Central memory CD8-positive, alpha-beta T cell (primary cell): ENCODE results near the gene KDM4D.

ENCODE experiments used
- ATAC-seq: fragments of 150-1000 bp; cut with Tn5 transposase; replicated peaks from 2 replicates; pipeline ENCODE4 v1.10.0; 2022; ENCODE audit warnings: mild to moderate bottlenecking, moderate FRiP score, moderate number of reproducible peaks; ENCODE audit not compliant: poor library complexity, severe bottlenecking; ENCODE audit errors: extremely low read depth
- DNase-seq, 2 donors: peaks; one replicate each; pipeline ENCODE4 v3.0.0; 2021; ENCODE audit warnings: low spot score in 2 of 2
- H3K27ac Mint-ChIP-seq: one replicate; pipeline ENCODE4 v1.8.0; 2022; ENCODE audit warnings: low read depth, mild to moderate bottlenecking, moderate library complexity, mixed read lengths
- H3K27me3 Mint-ChIP-seq: one replicate; pipeline ENCODE4 v1.8.0; 2022; ENCODE audit warnings: mixed read lengths
- H3K36me3 Mint-ChIP-seq: one replicate; pipeline ENCODE4 v1.8.0; 2022; ENCODE audit warnings: mild to moderate bottlenecking, moderate library complexity, mixed read lengths; ENCODE audit not compliant: insufficient read depth
- H3K4me1 Mint-ChIP-seq: one replicate; pipeline ENCODE4 v1.8.0; 2022; ENCODE audit warnings: mixed read lengths
- H3K4me3 Mint-ChIP-seq: one replicate; pipeline ENCODE4 v1.8.0; 2022; ENCODE audit warnings: mild to moderate bottlenecking, moderate library complexity, mixed read lengths
- H3K9me3 Mint-ChIP-seq: one replicate; pipeline ENCODE4 v1.8.0; 2022; ENCODE audit warnings: mixed read lengths

Gene KDM4D

DNA sequence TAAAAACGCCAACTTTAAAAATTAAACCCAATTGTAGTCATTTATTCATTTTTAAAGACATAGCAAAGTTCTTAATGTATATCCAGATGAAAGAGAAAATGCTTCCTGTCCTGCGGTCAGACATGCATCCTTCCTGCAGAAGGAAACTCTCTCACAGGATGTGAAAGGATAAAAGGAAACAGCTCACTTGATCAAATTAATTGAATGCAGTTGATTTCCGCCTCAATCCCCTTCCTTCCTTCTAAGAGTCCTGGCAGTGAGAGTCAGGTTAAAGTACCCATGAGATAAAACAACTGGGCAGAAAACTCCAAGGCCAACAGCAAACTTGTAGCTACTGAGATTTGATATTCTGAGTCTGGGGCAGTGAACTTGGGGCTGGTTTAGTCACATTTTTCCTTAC lies 38.7 kb upstream of the KDM4D start:
- Mint-ChIP-seq H3K27ac (no peak overlapping the region), H3K4me1 (no peaks in the 10 kb centered on the region), H3K4me3 (no peak overlapping the region), H3K9me3 (no peaks in the 10 kb centered on the region), H3K36me3 (no peaks in the 10 kb centered on the region), H3K27me3 (peaks cover 3% of the 10 kb centered on the region)
- no peak for DNase-seq
- ATAC-seq = no peak

DNA sequence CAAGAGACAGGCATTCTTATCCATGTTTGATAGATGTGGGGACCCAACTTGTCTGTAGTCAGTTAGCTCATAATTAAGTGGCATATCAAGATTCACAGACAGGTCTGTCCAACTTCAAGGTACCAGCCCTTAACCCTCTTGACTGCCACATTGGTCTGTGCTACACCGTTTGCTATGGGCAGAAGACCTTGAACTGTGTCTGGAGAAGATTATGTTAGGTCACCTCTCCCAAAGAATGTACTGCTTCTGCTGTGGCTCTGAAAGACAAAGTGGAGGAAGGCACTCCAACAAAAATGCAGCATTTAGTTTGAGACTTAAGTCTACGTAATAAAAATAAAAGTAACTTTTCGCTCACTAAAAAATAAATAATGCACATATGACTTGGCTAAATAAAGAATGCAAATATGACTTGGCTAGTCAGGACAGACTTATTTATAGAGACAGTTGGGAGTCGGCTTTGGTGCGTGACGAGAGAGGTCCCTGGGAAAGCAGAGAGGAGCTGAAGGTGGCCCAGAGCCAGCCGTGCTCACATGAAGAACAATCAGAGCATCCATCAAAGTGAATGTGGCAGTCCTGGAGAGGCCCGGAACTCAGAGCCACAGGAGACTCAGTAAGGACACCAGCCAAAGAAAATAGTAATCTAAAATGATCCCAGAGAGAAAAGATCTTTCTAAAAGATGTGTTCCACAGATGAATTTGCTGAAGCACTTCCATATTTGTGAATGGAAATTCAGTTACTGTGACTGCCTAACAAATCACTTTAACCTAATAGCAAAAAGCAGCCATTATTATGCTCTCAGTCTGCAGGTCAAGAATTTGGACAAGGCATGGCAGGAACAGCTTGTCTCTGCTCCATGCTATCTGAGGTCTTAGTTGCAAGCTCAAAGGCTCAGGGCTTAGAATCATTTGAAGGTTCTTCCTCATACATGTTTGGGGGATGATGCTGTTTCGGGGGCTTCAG lies 35.1 kb upstream of the KDM4D start:
- Mint-ChIP-seq H3K4me3 (no peak overlapping the region), H3K9me3 (no peaks in the 10 kb centered on the region), H3K36me3 (no peaks in the 10 kb centered on the region), H3K4me1 (no peaks in the 10 kb centered on the region), H3K27me3 (peaks cover 14% of the 10 kb centered on the region), H3K27ac (no peak overlapping the region)
- ATAC-seq (no peak), DNase-seq (no peak)

DNA sequence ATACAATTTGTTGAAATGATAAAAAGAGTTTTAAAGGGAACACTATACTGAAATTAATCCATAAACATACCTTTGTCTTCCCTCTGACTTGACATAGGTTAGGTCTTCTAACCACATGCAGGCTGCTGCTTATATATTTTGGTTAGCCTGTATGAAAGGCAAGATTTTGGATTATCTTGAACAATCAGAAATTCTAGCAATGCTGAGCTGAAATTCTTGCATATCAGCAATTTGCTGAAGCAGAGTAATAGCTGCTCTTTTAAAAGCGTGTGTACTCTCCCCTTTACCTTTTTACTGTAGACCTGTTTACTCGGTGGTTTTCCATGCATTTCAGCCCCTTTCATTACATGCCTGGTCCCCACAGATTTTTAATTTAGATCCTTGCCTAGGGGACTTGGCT lies 34.2 kb upstream of the KDM4D start:
- no peaks in the 10 kb centered on the region for H3K36me3 Mint-ChIP-seq
- H3K4me3 Mint-ChIP-seq = no peak overlapping the region
- DNase-seq (no peak), ATAC-seq (no peak)
- H3K4me1 Mint-ChIP-seq = no peaks in the 10 kb centered on the region
- H3K27ac Mint-ChIP-seq = no peak overlapping the region
- H3K27me3 Mint-ChIP-seq = peaks cover 22% of the 10 kb centered on the region
- no peaks in the 10 kb centered on the region for H3K9me3 Mint-ChIP-seq

DNA sequence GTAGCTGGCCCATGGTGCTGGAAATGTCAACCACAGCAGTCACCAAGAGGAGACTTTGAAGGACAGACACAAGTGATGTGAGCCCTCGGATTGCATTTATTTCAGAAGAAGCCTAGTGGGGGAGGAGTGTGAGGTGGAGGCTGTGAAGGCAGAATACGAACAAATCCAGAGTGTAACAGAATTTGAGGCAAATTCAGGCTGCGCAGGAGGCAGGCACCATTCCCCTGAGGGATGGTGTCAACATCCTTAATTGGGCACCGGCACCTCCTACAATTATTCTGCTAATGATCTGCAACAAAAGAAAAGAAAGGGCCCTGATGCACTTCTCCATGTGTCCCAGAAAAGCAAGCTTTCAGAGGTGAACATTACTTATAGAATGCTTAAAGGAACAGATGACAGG lies 32.4 kb upstream of the KDM4D start:
- DNase-seq = no peak
- ATAC-seq = no peak
- Mint-ChIP-seq H3K27me3 (peaks cover 22% of the 10 kb centered on the region), H3K9me3 (no peaks in the 10 kb centered on the region), H3K36me3 (no peaks in the 10 kb centered on the region), H3K4me3 (no peak overlapping the region), H3K27ac (no peak overlapping the region), H3K4me1 (no peaks in the 10 kb centered on the region)

DNA sequence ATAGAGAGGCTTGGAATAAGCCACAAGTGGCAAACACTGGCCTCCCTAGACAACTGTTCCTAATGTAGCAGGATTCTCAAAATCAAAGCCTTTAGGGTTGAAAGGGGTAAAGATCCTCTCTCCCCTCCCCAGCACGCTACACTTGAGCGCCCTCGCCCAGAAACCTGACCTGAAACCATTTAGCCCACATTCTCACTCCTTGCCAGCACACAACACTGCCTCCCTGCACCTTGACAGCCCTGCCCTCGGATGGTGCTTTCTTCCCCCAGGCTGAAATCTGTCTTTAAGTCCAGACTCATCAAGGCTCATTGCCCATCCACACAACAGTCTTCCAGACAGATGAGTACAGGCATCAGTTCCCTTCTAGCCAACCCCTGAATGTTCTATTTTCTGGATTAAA lies 26.7 kb upstream of the KDM4D start:
- ATAC-seq (no peak), DNase-seq (no peak)
- H3K4me1 Mint-ChIP-seq = no peaks in the 10 kb centered on the region
- no peaks in the 10 kb centered on the region for H3K36me3 Mint-ChIP-seq
- no peak overlapping the region for H3K27ac Mint-ChIP-seq
- no peak overlapping the region for H3K4me3 Mint-ChIP-seq
- peaks cover 32% of the 10 kb centered on the region for H3K27me3 Mint-ChIP-seq
- H3K9me3 Mint-ChIP-seq = no peaks in the 10 kb centered on the region

DNA sequence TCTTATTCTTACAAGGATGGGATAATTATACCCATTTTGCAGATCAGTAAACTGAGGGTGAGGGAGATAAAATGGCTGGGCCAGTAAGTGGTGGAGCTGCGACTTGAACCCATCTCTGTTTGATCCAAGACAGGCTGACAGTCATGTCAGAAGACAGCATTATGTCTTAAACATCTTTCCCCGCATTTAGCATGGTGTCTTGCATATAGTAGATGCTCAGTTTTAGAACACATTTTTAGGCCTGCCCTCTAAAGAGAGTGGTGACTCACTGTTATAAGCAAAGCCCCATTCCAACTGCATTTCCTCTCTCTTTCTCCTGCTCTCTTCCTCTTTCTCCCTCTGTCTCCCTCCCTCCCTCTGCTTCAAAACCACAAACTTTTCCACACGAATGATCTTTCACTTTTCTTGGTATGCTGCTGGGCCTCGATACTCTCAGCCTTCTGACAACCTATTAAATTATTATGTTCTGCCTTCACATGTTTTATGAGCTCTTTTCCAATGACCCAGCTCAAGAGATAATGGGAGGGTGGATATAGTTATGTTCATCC lies 25.4 kb upstream of the KDM4D start:
- DNase-seq = no peak
- H3K27ac Mint-ChIP-seq = no peak overlapping the region
- H3K4me3 Mint-ChIP-seq = no peak overlapping the region
- no peak for ATAC-seq
- no peaks in the 10 kb centered on the region for H3K4me1 Mint-ChIP-seq
- no peaks in the 10 kb centered on the region for H3K9me3 Mint-ChIP-seq
- H3K36me3 Mint-ChIP-seq = no peaks in the 10 kb centered on the region
- peaks cover 30% of the 10 kb centered on the region for H3K27me3 Mint-ChIP-seq

DNA sequence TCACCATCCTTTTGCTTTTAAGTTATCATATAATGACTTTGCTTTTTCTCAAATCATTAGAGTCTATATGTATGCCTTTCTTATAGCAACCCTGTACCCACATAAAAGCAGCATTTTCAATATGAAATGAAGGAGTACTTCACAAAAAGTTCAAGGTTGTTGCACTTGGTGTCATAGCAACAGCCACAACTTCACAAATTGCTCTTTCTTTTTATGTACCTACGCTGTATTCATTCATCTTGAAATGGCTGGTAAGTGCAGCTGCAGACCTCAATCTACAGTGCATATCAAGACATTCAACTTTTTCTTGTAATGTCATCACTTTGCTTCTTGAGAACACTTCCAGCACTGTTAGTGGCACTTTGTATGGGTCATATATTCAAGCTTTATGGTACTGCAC lies 18.8 kb upstream of the KDM4D start:
- H3K4me1 Mint-ChIP-seq = no peaks in the 10 kb centered on the region
- ATAC-seq = no peak
- H3K4me3 Mint-ChIP-seq = no peak overlapping the region
- H3K9me3 Mint-ChIP-seq = no peaks in the 10 kb centered on the region
- no peak overlapping the region for H3K27ac Mint-ChIP-seq
- peaks cover 3% of the 10 kb centered on the region for H3K36me3 Mint-ChIP-seq
- peaks cover 5% of the 10 kb centered on the region for H3K27me3 Mint-ChIP-seq
- DNase-seq = no peak

DNA sequence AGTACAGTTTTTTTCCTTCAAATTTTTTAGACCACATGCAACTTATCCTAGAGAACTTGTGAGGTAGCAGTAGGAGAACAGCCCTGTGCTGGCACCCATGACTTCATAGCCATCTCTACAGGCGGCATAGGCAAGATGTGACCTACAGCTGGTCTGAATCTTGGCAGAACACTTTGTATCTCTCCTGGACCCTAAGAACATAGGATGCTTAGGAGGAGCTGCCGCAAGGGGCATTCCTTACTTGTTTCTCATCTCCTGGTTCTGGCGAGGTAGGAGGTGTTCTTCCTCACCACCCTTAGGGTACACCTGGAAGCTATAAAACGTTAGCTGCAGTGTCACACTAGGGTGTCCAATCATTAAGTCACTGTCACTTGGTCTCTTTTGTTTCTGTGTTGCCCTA lies 16.5 kb upstream of the KDM4D start:
- no peak for ATAC-seq
- no peak for DNase-seq
- Mint-ChIP-seq H3K36me3 (peaks cover 14% of the 10 kb centered on the region), H3K27me3 (no peaks in the 10 kb centered on the region), H3K27ac (no peak overlapping the region), H3K9me3 (no peaks in the 10 kb centered on the region), H3K4me3 (no peak overlapping the region), H3K4me1 (no peaks in the 10 kb centered on the region)

DNA sequence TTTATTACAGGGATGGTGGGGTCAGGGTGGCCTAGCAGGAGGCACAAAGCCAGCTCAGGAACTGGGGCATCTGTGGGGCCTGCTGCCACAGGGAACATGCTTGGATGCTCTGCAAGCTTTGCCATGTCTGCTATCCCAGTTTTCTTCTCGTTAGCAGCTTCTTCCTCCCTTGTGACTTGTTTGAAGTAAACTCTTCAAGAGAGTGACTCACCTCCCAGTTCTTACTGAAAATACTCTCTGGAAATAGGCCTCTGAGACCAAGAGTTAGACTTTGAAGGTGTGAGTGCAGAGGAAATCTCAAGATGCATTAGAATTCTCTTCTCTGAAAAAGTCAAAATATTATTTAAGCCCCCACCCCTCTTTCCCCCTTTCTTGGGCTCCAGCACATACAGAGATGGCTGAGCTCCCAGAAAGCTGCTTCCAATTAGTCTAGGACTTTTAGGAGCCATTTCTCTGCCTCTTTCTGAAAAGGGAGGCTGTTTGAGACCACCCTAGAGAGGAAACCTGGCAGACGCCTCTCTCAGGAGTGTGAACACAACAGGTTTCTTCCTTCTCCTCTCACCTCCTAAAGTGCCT lies 15.3 kb upstream of the KDM4D start:
- no peak overlapping the region for H3K4me3 Mint-ChIP-seq
- no peak for DNase-seq
- no peaks in the 10 kb centered on the region for H3K9me3 Mint-ChIP-seq
- peaks cover 21% of the 10 kb centered on the region for H3K36me3 Mint-ChIP-seq
- H3K27ac Mint-ChIP-seq = peak overlapping the region; percentile 57
- no peaks in the 10 kb centered on the region for H3K4me1 Mint-ChIP-seq
- H3K27me3 Mint-ChIP-seq = no peaks in the 10 kb centered on the region
- ATAC-seq = no peak

DNA sequence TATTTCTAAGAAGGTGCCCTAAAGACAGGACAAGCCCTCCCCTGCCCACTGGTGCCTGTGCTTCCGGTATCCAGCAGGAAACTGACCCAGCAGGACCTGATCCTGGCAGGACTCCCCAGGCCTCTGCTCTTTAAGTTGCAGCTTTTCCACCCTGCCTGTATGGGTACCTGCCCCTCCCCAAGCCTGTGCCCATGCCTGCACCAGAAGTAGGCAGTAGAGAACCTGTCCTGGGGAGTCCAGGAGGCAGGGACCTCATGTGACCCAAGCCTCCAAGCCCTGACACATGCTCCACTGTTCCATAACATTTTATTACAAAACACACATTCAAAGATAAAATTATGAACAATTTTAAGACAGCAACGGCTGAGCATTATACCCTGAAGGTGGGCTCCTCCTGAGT lies 14.3 kb upstream of the KDM4D start:
- H3K4me3 Mint-ChIP-seq = no peak overlapping the region
- H3K36me3 Mint-ChIP-seq = peaks cover 28% of the 10 kb centered on the region
- H3K27ac Mint-ChIP-seq = peak overlapping the region; percentile 57
- H3K4me1 Mint-ChIP-seq = no peaks in the 10 kb centered on the region
- H3K9me3 Mint-ChIP-seq = no peaks in the 10 kb centered on the region
- no peaks in the 10 kb centered on the region for H3K27me3 Mint-ChIP-seq
- ATAC-seq = no peak
- DNase-seq = no peak

DNA sequence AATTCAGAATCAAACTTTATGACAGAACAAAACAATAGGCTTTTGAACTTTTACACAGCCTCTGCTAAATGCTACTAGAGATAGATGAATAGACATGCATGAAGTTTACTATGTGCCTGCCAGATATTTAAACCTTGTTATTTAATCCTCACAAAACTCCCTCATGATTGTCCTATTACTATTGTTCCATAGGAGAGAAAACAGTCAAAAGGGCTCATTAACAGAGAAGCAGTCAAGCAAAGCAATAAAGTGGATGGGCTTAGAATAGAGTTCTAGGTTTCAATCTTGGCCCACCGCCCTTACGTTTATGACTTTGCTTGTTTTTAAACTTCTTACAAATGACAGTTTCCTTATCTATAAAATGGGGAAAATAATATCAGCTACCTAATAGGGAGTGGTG lies 13.0 kb upstream of the KDM4D start:
- peaks cover 37% of the 10 kb centered on the region for H3K36me3 Mint-ChIP-seq
- no peak overlapping the region for H3K4me3 Mint-ChIP-seq
- no peaks in the 10 kb centered on the region for H3K27me3 Mint-ChIP-seq
- no peak overlapping the region for H3K27ac Mint-ChIP-seq
- ATAC-seq = no peak
- H3K4me1 Mint-ChIP-seq = peaks cover 4% of the 10 kb centered on the region
- no peaks in the 10 kb centered on the region for H3K9me3 Mint-ChIP-seq
- DNase-seq = no peak

DNA sequence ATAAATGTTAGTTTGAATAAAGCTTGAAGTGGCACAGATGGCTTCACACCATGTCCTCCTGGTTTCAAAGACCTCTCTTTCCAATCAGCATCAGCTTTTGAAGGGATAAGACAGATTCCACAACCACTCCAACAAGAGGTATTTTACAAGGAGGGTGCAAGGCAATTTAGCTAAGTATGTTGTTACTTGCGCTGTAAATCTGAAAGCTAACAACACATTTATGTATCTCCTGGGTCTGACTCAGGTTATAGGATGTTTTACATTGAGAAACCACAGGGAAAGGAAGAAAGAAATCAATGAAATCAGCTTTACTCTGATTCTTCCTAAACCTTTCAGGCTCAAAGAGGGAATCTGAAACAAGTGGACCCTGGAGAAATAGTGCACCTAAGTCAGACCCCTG lies 12.3 kb upstream of the KDM4D start:
- Mint-ChIP-seq H3K27ac (no peak overlapping the region), H3K4me3 (no peak overlapping the region), H3K9me3 (no peaks in the 10 kb centered on the region), H3K36me3 (peaks cover 45% of the 10 kb centered on the region), H3K4me1 (peaks cover 7% of the 10 kb centered on the region), H3K27me3 (no peaks in the 10 kb centered on the region)
- no peak for ATAC-seq
- no peak for DNase-seq

DNA sequence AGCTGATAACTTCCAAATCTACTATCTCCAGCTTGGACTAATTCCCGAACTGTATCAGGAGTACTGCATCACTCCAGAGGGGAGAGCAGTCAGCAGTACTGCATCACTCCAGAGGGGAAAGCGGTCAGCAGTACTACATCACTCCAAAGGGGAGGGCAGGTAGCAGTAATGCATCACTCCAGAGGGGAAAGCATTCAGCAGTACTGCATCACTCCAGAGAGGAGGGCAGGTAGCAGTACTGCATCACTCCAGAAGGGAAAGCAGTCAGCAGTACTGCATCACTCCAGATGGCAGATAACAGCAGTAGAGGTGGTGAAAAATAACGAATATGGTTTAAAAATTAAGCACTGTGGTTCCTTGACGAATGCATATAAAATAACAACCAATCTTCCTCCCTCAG lies 8.6 kb upstream of the KDM4D start:
- Mint-ChIP-seq H3K4me3 (no peak overlapping the region), H3K4me1 (peaks cover 15% of the 10 kb centered on the region), H3K36me3 (peaks cover 71% of the 10 kb centered on the region), H3K27ac (no peak overlapping the region), H3K27me3 (no peaks in the 10 kb centered on the region), H3K9me3 (no peaks in the 10 kb centered on the region)
- DNase-seq (no peak), ATAC-seq (no peak)
